GM19452 (cell line): ENCODE data around the gene EVI5L.

Experiments
- ATAC-seq: cut with Tn5 transposase; IDR thresholded peaks from one replicate; pipeline ENCODE4 v1.9.1; 2021; ENCODE audit not compliant: unreplicated experiment

Gene EVI5L

GRCh38 chr19:7910321-7911161, 80.5 kb downstream of the EVI5L start:
- no peak for ATAC-seq

- no peak for ATAC-seq
Measured at GRCh38 chr19:7911508-7912143, 81.6 kb downstream of the EVI5L start.

DNA sequence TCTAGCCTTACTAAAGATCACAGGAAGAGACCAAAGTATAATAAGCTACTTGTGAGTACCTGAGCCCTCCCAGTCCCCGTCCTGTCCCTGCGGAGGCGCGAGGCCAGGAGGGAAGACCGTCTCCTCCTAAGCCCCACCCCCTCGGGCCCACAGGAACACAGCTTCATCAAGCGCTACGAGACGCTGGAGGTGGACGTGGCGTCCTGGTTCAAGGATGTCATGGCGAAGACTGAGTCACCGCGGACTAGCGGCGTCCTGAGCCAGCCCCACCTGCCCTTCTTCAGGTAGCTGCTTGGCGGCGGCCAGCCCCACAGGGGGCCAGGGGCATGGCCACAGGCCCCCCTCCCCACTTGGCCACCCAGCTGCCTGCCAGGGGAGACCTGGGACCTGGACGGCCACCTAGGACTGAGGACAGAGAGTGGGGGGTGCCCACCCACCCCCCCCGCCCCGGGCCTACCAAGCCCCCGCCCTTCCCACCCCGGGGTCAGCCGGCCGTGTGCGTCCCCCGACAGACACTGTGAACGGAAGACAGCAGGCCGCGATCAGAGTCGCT, 82.2 kb downstream of the EVI5L start:
- no peak for ATAC-seq

DNA sequence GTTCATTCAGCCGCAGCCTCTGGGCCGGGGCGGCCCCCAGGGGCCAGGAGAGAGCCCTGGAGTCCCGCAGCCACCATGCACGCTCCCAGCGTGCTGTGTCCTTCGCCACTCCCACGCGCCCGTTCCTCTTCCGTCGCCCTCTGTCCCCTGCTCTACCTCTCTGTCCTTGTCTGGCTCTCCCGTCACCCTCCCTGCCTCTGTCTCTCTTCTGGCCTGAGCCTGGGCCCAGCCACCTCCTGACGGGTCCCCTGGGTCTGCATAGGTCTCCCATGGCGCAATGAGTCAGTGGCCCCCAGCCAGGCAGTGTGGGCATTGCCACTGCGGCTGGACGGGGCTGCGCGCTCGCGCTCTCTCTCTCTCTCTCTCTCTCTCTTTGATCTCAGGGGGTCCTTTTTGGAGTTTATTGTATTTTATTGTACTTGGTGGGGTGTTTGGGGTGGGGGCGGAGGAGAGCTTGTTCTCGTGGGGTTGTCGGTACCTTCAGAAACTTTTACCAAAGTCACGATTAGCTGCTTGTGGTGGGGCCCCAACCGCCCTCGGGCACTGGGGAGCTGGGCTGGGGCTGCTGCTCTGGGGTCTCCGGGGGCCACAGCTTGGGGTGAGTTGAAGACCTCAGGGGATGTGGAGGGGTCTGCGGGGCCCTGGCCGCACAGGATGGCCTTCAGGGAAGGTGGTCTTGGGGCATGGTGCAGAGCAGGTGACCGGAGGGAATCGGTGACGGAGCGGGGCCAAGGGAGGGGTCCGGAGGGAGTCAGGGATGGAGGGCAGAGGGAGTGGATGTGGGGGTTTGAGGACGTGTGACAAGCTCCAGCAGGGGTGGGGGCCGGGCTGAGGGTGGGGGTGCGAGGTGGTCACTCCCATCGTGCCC, 82.9 kb downstream of the EVI5L start:
- ATAC-seq = no peak

GRCh38 chr19:7913652-7914051, 83.6 kb downstream of the EVI5L start:
- no peak for ATAC-seq

- ATAC-seq = no peak
Measured at GRCh38 chr19:7914099-7914498, 84.1 kb downstream of the EVI5L start.
